HG03432 (cell line): ENCODE data around the gene PHACTR1.

Experiments used
- ATAC-seq: cut with Tn5 transposase; IDR thresholded peaks from one replicate; pipeline ENCODE4 v1.9.1; 2021; ENCODE audit warnings: mild to moderate bottlenecking, moderate library complexity; ENCODE audit not compliant: unreplicated experiment

Gene PHACTR1

DNA sequence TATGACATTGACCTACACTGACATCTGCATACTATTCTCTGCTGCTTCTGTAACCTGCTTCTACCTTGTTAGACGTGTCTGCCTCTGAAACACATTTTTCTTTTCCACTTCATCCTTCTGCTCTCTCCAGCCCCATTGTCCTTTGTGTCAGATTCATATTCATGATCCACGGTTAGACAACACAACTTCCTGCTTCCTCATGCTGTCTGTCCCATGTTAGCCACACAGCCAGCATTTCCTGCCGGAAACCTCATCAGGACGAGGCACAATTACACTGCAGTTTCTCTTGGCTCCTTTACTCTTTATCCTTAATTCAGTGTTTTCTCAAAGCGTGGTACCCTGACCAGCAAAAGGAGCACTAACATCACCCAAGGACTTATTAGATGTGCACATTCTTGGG is 461.5 kb downstream of the PHACTR1 start:
- no peak for ATAC-seq

DNA sequence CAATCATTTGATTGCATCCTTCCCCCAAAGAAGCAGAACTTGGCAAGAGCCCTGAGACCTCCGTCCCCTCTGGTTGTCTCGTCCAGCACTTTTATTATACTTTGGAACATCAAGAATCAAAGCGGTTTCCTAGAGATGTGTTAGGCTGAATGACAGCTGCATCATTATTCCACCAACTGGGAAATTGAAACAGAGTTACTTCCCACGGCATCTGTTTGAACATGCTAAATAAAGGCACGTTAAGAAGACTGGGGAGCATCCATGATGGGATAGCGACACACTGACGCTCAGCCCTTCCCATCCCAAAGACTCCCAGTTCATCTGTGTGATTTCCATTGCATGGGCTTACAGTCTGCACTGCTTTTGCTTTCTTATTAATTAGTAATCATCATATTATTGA is 464.0 kb downstream of the PHACTR1 start:
- ATAC-seq = no peak

DNA sequence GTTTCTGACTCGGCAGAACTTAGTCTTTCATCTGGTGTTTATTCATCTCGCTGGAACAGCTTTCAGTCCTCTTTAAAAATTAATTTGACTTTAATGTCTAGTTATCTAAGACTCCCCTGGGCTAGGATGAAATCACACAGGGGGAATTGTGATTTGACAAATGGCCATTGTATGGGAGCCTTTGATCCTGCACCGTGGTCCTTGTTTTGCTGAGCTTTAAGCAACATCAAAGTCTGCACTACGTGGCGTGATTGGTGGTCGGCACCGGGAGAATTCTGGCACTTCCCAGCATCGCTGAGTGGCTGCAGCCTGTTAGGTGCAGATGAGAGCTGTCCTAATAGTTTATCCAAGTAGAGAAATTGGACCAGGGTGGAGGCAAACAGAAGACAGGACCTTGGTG is 464.8 kb downstream of the PHACTR1 start:
- no peak for ATAC-seq

DNA sequence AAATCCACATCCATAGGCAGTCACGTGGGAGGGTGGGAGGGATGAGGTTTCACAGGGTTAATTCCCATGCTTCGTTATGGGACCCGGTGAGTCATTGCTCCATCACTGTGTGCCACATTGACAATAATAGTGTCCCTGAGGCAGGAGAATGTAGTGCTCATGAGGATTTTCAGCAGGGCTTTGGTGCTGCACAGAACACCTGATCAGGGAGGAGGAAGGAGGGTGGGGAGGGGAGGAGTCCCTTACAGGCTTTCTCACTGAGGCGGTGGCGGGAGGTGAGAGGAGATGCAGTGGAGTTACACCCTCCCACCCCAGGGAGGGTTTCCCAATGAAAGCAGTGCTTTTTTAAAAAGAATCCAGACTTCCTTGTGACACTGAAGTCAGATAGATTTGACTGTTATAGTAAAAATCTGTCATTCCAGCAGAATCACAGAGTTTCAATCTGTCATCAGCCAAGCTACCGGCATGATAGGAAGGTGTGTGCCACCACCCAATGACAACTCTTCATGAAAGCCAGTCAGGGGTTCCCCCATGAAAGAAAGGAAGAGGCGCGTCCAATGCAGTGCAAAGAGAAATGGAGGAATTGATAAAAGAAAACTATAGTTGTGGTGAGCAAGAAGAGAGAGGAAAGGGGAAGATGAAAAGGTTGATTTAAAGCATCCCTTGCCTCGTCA is 467.0 kb downstream of the PHACTR1 start:
- ATAC-seq = no peak

DNA sequence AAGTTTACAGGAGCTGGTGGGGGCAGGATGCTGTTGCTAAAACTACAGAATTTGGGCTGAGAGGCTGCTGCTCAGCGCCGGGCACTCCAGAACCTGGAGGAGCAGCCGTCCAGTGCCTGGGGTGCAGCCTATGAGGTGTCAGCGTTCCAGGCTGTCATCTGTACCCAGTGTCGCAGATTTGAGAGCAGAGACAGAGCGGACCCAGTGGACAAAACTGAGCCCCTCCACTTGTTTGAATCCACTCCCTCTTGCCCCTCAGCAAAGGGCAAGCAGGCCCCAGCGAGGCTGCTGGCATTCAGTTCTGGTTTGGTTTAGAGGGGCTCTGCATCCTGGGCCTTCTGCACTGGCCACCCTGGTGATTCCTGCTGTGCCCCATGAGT is 467.5 kb downstream of the PHACTR1 start:
- no peak for ATAC-seq

DNA sequence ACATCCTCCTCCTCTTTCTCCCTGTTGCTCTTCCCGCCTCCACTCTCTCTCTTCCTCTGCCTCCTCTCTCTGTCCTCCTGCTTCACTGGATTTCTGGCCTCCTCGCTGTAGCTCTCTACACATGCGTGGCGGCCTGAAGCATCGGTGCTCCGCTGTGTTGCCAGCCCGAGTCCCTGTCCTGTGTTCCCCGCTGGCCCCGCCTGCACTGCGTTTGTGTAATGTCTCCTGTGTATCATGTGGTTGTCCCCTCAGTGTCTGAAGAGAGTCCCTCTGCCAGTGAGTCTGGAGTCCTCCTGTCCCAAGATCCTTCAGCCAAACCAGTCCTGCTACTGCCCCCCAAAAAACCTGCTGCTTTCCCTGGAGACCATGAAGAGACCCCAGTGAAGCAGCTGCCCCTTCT is 468.0 kb downstream of the PHACTR1 start:
- ATAC-seq = no peak

DNA sequence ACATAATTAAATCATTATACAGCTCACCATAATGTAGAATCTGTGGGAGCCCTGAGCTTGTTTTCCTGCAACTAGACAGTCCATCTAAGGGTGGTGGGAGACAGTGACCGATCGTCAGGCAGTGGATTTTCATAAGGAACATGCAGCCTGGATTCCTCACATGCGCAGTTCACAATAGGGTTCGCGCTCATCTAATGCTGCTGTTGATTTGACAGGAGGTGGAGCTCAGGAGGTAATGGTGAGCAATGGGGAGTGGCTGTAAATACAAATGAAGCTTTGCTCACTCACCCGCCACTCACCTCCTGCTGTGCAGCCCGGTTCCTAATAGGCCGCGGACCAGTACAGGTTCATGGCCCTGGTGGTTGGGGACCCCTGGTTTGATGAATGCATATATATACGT is 470.3 kb downstream of the PHACTR1 start:
- ATAC-seq = no peak

DNA sequence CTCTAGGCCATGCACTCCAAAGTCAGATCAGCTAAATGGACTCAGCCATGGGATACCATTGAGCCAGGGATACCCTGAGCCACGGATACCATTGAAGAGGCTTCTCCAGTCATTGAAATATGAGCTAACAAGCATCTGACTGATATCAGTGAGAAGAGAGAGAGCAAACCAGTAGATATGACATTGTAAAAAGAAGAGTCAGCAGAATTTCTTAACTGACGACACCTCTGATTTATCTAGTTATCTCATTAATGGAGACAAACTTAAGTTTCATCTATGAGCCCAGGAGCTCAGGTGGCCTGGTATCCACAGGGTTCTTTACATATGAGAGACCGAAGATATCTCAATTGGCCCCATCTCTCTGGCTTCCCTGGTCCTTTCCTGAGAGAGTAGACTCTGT is 471.1 kb downstream of the PHACTR1 start:
- no peak for ATAC-seq

DNA sequence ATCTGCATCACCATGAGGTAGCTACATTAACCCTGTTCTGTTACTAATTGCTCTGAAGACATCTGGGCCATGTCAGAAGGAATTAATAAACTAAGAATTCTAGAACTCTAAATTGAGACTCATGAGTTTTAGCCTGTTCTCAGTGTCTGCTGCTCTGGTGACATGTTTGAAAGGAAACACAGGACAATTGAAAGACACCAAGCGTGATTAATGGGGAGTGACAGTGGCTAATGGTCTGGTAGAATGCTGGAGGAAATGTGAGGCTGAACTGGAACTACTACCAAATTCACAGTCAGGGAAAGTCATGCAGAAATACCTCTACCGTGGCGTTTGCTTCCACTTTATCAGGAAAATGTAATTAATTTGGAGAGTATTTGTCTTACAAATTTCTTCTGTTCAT is 471.7 kb downstream of the PHACTR1 start:
- ATAC-seq = no peak

DNA sequence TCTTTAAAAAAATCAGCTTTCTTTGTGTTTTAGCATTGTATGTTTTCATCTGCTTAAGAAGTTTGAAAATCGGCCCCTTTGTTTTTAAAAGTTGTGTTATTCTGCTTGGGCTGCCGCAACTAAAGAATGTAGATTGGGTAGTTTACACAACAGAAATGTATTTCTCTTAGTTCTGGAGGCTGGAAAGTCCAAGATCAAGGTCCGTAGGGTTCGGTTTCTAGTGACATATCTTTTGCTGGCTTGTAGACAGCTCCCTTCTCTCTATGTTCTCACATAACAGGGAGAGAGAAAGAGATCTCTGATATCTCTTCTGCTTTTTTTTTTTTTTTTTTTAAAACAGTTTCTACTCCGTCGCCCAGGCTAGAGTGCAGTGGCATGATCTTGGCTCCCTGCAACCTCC is 473.1 kb downstream of the PHACTR1 start:
- ATAC-seq = no peak

DNA sequence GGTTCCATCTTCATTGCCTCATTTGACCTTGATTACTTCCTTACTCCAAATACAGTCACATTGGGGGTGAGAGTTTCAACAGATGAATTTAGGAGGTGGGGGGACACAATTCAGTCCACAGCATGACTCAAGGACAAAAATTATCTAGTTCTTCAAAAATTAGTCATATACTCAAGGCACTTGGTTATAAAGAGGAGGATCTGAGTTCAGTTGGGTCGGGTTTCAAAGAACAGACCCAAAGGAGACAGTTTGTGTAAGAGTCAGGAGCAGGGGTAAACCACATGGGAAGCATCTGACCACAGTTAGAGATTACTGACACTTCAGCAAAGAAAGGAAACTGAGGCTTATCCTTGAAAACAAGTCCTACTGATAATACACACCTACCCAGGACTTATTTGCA is 473.8 kb downstream of the PHACTR1 start:
- no peak for ATAC-seq

DNA sequence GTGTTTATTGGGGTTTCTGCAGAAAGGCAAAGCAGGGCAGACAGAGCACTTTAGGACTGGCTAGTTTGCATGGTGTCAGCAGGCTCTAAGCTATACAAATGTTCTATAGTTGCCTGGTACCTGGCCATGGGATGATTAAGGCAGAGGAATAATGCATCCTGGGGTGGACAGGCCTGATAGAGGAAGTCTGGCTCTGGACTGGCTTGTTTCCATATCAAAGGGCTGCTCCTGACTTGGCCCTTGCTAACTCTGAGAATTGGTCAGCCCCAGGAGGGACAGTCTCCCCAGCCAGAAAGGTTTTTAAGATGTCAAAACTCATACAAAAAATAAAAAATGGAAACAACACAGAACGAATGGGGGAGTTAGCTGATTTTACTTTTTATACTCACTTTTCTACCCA is 474.9 kb downstream of the PHACTR1 start:
- no peak for ATAC-seq

DNA sequence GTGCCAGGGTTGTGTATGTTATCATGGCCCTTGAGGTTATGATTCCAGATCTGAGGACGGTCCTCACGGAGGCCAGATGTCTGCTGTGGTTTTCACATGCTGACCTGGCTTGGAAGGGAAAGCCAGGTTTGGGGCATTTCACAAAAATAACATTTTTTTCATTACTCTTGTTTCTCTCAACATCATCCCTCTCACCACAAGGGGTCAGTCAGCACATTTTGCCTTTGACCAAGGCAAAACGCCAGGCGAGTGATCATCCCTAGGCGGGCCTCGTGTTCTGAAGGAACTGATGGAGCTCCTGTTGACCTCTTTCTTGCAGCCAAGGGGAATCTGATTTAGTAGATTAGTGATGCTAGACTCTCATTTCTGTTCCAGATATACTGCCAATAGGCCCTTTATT is 478.3 kb downstream of the PHACTR1 start:
- ATAC-seq = no peak

DNA sequence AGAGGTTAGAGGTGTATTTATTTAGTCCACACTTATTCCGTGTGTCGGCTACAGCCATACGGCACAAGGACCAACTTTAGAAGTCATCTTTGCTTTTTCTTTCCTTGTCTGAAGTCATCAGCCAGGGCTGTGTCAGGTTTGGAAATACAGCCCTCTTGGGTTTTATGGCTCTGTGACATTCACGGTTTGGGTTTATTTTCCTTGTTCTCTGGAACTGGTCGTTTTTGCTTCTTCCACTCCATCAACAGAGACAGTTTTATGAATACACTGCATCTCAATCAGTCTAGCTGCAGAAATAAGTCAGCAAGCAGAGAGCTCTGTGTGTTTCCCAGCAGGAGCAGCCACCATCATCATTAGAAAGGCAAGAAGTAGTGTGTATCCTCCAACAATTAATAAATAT is 479.2 kb downstream of the PHACTR1 start:
- no peak for ATAC-seq

DNA sequence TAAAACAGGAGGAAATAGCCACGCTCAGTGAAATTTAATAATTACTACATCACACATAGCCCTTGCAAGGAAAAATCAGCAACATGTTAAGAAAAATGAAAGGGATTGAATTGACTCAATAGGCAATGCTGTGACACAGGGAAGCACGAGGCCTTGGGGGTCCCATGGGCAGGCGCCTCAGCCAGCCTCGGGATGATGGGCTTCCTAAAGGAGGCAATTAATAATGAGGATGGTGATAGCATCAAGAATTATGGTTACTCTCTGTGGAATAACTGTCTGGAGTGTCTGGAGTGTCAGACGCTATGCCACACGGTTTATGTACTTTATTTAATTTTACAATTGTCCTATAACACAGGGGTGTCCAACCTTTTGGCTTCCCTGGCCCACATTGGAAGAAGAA is 481.6 kb downstream of the PHACTR1 start:
- no peak for ATAC-seq

DNA sequence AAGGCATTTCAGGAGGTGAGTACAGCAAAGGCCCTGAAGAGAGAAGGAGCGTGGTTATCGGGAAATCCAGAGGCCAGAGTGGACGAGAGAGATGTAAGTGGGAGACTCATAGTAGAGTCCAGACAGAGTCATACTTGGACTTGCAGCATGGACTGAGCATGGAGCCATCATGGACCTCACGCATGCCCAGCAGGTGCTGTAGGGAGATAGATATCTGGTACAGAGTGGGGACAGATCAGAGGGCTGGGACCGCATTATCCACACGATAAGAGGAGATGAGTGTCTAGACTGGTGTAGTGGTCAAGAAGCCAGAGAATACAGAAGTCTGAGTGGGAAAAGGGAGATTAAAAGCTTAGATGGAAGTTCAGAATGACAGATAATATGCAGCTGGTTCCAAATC is 484.8 kb downstream of the PHACTR1 start:
- no peak for ATAC-seq

DNA sequence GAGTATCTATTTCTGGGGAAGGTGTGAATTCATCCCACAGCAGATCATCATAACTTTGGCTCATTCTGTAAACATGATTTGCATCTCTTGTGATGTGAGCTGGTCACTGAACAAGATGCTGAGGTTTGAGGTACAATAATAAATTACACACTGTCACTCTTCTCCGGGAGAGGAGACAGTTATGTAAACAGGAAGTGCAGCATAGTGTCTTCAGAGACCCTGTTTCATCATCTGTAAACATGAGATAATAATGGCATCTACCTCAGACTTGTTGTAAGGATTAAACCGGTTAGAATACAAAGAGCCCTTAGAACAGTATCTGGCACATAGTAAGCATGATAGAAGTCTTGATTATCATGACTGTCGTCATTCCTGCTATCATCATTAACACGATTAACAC is 486.6 kb downstream of the PHACTR1 start:
- no peak for ATAC-seq

DNA sequence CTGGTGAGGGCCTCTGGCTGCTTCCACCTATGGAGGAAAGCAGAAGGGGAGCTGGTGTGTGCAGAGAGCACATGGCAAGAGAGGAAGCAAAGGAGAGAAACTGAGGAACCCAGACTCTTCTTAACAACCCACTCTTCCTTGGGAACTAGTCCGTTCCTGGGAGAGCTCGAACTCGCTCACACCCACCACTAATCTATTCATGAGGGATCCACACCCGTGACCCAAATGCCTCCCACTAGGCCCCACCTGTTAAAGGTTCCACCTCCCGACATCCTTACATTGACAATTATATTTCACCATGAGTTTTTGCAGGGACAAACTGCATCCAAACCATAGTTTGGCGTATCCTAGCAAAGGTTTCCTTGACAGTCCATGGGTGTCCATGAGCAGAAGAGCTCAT is 488.5 kb downstream of the PHACTR1 start:
- no peak for ATAC-seq

DNA sequence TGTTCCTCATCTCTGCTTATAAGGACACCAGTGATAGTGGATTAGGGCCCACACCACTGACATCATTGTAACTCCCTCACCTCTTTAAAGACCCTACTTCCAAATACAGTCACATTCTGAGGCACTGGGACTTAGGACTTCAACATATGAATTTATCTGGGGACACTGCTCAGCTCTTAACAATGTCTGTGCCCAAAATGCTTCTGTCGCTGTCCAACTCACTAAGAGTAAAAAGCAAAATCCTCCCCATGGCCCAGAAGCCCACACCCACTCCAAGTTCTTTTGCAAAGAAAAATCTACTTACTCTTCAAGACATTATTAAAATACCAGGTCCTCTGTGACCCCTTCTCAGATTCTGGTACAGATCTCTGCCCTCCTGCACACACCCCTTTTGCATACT is 495.5 kb downstream of the PHACTR1 start:
- ATAC-seq = no peak

DNA sequence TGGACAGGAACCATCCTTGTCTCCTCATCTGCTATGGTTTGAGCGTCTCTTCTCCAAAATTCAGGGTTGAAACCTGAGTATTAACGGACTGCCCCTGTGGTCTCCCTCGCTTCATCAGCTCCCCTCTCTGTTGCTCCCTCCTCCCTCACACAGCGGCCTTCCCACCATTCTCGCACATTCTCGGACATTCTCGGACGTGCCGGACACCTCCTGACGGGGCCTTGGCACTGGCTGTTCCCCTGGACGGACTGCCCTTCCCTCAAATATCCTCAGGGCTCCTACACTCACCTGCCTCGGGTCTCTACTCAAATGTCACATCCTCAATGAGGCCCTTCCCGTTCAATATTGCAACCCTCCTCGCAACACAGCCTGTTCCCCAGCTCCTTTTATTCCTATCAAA is 496.0 kb downstream of the PHACTR1 start:
- no peak for ATAC-seq

DNA sequence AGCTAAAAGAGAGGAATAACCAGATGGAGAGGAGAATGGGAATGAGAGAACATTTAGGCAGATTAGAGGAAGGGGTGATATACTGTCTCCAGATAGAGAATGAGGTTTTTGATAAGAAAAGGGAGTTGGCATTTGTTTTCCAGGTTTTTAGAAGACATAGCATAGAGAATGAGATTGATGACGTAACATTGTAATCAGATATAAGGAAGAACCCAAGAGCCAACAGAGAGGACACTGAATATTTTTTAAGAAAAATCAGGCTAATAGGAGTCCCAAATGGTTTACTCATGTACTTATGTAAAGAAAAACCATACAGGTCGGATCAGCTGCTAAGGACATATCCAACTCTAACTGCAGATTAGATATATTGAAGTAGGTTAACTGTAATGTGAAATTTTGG is 498.8 kb downstream of the PHACTR1 start:
- ATAC-seq = no peak

DNA sequence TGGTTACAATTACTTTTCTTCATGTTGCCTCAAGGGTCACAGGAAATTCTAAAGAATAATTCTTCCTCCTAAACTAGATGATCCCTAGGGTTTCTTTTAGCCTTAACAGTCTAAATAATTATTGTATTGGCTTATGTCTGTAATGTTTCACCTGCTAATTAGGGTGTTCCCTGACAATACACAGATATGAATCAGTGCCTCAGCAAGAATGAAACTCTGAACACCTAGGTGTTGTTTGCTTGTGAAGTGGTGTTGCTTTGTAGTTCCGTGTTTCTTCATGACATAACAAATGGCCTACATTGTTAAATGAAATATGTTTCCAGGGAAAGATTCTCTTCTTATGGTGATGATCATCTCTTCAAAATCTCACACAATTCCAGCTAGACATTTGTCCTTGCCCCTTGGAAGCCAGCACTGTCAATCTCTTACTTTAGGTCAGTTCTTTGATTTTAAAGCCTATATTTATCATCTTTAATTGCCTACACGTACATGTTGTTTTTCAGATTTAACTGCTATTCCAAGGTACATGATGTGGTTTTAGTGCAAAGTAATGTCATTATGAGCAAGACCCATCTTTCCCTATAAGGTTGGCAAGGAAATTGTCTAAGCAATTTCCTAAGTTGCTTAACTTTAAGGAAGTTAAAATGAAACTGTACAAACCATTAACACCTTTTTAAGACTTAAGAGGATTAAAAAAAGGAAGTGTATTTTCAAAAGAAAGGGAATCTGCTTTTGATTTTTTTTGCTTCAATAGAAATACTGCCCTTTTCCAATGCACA is 499.9 kb downstream of the PHACTR1 start:
- ATAC-seq = no peak
